GM12875 (cell line): ENCODE results near the gene SNX32.
A peak's percentile ranks its signal among the peaks of the same experiment; 100 is the strongest.

Experiments used
- H3K4me3 ChIP-seq: one replicate; pipeline ENCODE4 v1.5.1; 2011; ENCODE audit warnings: low read depth, low read length, control low read depth
- CTCF ChIP-seq: IDR thresholded peaks from 2 replicates; pipeline ENCODE4 v1.5.1; 2011; ENCODE audit warnings: low read depth, mild to moderate bottlenecking, control low read depth, inconsistent platforms, low read length, moderate library complexity, borderline replicate concordance; ENCODE audit not compliant: insufficient read depth

Gene SNX32

GRCh38 chr11:65850217-65851082 lies 16.7 kb downstream of the SNX32 start:
- no peak for TF ChIP-seq CTCF
- no peak overlapping the region for H3K4me3 ChIP-seq

GRCh38 chr11:65851083-65851579 lies 17.4 kb downstream of the SNX32 start:
- H3K4me3 ChIP-seq: no peak overlapping the region
- peak; percentile 73 for TF ChIP-seq CTCF

- TF ChIP-seq CTCF: no peak
These were observed 18.2 kb downstream of the SNX32 start for GRCh38 chr11:65851811-65852507.

GRCh38 chr11:65852508-65853245 lies 18.9 kb downstream of the SNX32 start:
- no peak overlapping the region for H3K4me3 ChIP-seq
- no peak for TF ChIP-seq CTCF

More at GRCh38 chr11:65851811-65852507, 18.2 kb downstream of the SNX32 start:
- H3K4me3 ChIP-seq: no peak overlapping the region

GRCh38 chr11:65853246-65853979 lies 19.6 kb downstream of the SNX32 start:
- peak; percentile 12; the same call in 1 of the 2 replicates for TF ChIP-seq CTCF

GRCh38 chr11:65854161-65854592 lies 20.4 kb downstream of the SNX32 start:
- no peak for TF ChIP-seq CTCF
- H3K4me3 ChIP-seq: no peak overlapping the region

More at GRCh38 chr11:65853246-65853979, 19.6 kb downstream of the SNX32 start:
- H3K4me3 ChIP-seq: no peak overlapping the region
